CD8-positive, alpha-beta memory T cell (primary cell): Measurements from ENCODE around the gene PRICKLE3. TPM values are rescaled to one million over a fixed set of nuclear protein-coding genes. Genes with fewer than 3 reads are reported as not detected.

ENCODE experiments used
- CTCF ChIA-PET: fragments of 350-600 bp; sonication (Branson Sonifier 250); formaldehyde crosslinking; loops from one replicate; lab custom pipeline; 2021; ENCODE audit warnings: antibody characterized with exemption; lab: Charles Lee
- POLR2A ChIA-PET: fragments of 350-600 bp; sonication (Branson Sonifier 250); formaldehyde crosslinking; loops from one replicate; lab custom pipeline; 2021; ENCODE audit warnings: antibody characterized with exemption; lab: Charles Lee
- DNase-seq, 5 donors: peaks; one replicate each; pipeline versions ENCODE4 v3.0.0 to v3.0.0-alpha.2; 2020 to 2022; ENCODE audit warnings: mixed read lengths in 1 of 5
- H3K27ac ChIP-seq: one replicate; pipeline ENCODE4 v1.7.0; 2013; ENCODE audit warnings: low read depth, mild to moderate bottlenecking, low read length, moderate library complexity
- H3K27me3 ChIP-seq: 2 replicates; pipeline ENCODE4 v1.7.0; 2013; ENCODE audit warnings: low read length, mild to moderate bottlenecking; ENCODE audit not compliant: insufficient read depth, poor library complexity, severe bottlenecking
- H3K36me3 ChIP-seq: 2 replicates; pipeline ENCODE4 v1.7.0; 2013; ENCODE audit warnings: mild to moderate bottlenecking, low read length, moderate library complexity; ENCODE audit not compliant: insufficient read depth
- H3K4me1 ChIP-seq: 2 replicates; pipeline ENCODE4 v1.7.0; 2013; ENCODE audit warnings: mild to moderate bottlenecking, low read length, moderate library complexity; ENCODE audit not compliant: insufficient read depth
- H3K4me3 ChIP-seq: 2 replicates; pipeline ENCODE4 v1.7.0; 2013; ENCODE audit warnings: mild to moderate bottlenecking, low read length
- H3K9me3 ChIP-seq: 2 replicates; pipeline ENCODE4 v1.7.0; 2013; ENCODE audit warnings: mild to moderate bottlenecking, low read length
- H3K27ac Mint-ChIP-seq, 8 donors: one replicate each; pipeline ENCODE4 v1.8.0; 2020 to 2021; ENCODE audit warnings: mixed read lengths in 8 of 8, mild to moderate bottlenecking in 6 of 8, inconsistent platforms in 3 of 8, moderate library complexity in 3 of 8
- H3K27me3 Mint-ChIP-seq, 2 donors: one replicate each; pipeline ENCODE4 v1.8.0; 2020 to 2021; ENCODE audit warnings: mixed read lengths in 2 of 2, mild to moderate bottlenecking in 1 of 2, moderate library complexity in 1 of 2
- H3K36me3 Mint-ChIP-seq, 3 donors: one replicate each; pipeline ENCODE4 v1.8.0; 2020 to 2021; ENCODE audit warnings: mixed read lengths in 3 of 3, inconsistent platforms in 1 of 3, mild to moderate bottlenecking in 1 of 3
- H3K4me1 Mint-ChIP-seq, 3 donors: one replicate each; pipeline ENCODE4 v1.8.0; 2020 to 2021; ENCODE audit warnings: mixed read lengths in 3 of 3, inconsistent platforms in 1 of 3, mild to moderate bottlenecking in 1 of 3
- H3K4me3 Mint-ChIP-seq, 7 donors: one replicate each; pipeline ENCODE4 v1.8.0; 2020 to 2021; ENCODE audit warnings: mixed read lengths in 7 of 7, mild to moderate bottlenecking in 6 of 7, moderate library complexity in 4 of 7, inconsistent platforms in 2 of 7
- H3K9me3 Mint-ChIP-seq, 5 donors: one replicate each; pipeline ENCODE4 v1.8.0; 2020 to 2022; ENCODE audit warnings: mixed read lengths in 5 of 5, mild to moderate bottlenecking in 3 of 5, moderate library complexity in 2 of 5, inconsistent platforms in 1 of 5
- polyA plus RNA-seq: library from polyadenylated mRNA; unstranded; fragments of 300-500 nt; fragmentation: Illumina TruSeq; gene quantifications from one replicate; pipeline ENCODE4 v1.2.3, GENCODE V29; 2021
- total RNA-seq, 2 experiments: library from RNA; stranded (reverse); gene quantifications; one replicate each; pipeline ENCODE4 v1.2.3, GENCODE V29; 2021

The PRICKLE3 gene
- total and polyA plus RNA-seq, 3 experiments from 2014 or later: 3.0 to 13.5 (median 13.3) TPM

DNA sequence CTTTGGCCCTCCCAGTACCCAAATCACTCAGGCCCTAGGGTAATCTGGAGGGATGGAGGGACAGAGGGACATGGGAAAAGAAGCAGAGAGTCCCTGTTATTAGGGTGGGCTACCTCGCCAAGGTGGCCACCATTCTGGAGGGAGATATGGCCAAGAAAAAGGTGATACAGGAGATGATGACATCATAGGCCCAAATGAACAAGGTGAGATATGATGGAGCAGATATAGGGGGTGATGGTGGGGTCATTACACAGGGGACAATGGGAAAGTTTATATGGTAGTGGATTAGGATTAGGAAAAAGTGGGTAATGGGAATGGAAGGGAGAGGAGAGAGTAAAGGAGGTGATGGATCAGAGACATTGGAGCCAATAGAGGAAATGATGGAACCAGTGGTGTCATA is 26.7 kb upstream of the PRICKLE3 start:
- Mint-ChIP-seq H3K36me3 (peaks cover 0 to 2% (median 0%) of the 10 kb centered on the region in 3 donors), H3K4me3 (no peak overlapping the region), H3K4me1 (no peaks in the 10 kb centered on the region), H3K27me3 (peaks cover 3 to 10% of the 10 kb centered on the region in 2 donors), H3K27ac (no peak overlapping the region), H3K9me3 (peaks cover 0 to 2% (median 0%) of the 10 kb centered on the region in 5 donors)
- no peak overlapping the region for H3K27ac ChIP-seq
- H3K4me3 ChIP-seq: no peak overlapping the region
- no peaks in the 10 kb centered on the region for H3K36me3 ChIP-seq
- no peak for DNase-seq
- H3K4me1 ChIP-seq: no peaks in the 10 kb centered on the region
- H3K9me3 ChIP-seq: no peaks in the 10 kb centered on the region
- no peaks in the 10 kb centered on the region for H3K27me3 ChIP-seq
- CTCF ChIA-PET: no interaction called here
- POLR2A ChIA-PET: no interaction called here

DNA sequence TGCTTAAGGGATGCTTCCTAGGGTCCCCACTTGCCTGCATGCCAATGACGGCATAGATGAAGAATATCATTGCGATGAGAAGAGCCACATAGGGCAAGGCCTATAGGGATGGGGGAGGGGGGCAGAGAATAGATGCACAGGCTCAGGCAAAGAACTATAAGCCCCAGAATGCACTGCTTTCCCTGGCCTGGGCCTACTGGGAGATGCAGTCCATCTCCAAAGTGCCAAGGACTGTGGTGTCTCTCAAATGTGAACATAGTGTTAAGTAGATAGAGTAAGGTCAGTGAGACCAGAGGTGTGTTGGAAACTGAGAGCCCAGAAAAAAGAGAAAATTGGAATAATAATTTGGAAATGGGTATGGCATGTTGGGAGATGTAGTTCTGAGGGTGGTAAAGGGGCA is 26.0 kb upstream of the PRICKLE3 start:
- H3K4me1 Mint-ChIP-seq: no peaks in the 10 kb centered on the region
- Histone ChIP-seq H3K27me3 (no peaks in the 10 kb centered on the region), H3K36me3 (no peaks in the 10 kb centered on the region), H3K9me3 (no peaks in the 10 kb centered on the region), H3K27ac (no peak overlapping the region), H3K4me3 (no peak overlapping the region), H3K4me1 (no peaks in the 10 kb centered on the region)
- H3K4me3 Mint-ChIP-seq: no peak overlapping the region
- H3K9me3 Mint-ChIP-seq: no peaks in the 10 kb centered on the region
- POLR2A ChIA-PET: no interaction called here
- H3K36me3 Mint-ChIP-seq: peaks cover 0 to 2% (median 0%) of the 10 kb centered on the region in 3 donors
- CTCF ChIA-PET: no interaction called here
- DNase-seq: no peak
- H3K27me3 Mint-ChIP-seq: peaks cover 3 to 10% of the 10 kb centered on the region in 2 donors
- H3K27ac Mint-ChIP-seq: no peak overlapping the region

DNA sequence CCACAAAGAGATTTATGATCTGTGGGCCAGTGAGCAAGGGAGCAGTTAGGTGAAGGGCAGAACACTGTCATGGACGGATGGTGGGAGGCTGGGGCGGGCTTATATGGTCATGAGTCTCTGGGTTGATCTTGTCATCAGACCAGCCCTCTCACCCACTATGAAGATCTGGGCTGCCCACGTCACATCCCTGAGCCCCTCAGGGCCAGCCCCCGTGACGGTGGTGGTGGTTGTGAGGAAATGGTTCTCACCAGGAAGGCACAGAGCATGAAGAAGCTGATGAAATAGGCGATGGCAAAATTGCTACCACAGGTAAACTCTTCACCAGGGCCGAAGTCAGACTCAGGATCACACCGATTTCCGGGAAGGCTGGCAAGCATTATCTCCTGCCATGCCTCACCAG is 24.9 kb upstream of the PRICKLE3 start:
- Mint-ChIP-seq H3K9me3 (no peaks in the 10 kb centered on the region), H3K36me3 (peaks cover 0 to 2% (median 0%) of the 10 kb centered on the region in 3 donors), H3K4me1 (no peaks in the 10 kb centered on the region), H3K27me3 (peaks cover 3 to 8% of the 10 kb centered on the region in 2 donors), H3K27ac (no peak overlapping the region), H3K4me3 (no peak overlapping the region)
- Histone ChIP-seq H3K9me3 (no peaks in the 10 kb centered on the region), H3K27me3 (no peaks in the 10 kb centered on the region), H3K27ac (no peak overlapping the region), H3K4me1 (no peaks in the 10 kb centered on the region), H3K36me3 (no peaks in the 10 kb centered on the region), H3K4me3 (no peak overlapping the region)
- DNase-seq: no peak
- ChIA-PET POLR2A (no interaction called here), CTCF (no interaction called here)

DNA sequence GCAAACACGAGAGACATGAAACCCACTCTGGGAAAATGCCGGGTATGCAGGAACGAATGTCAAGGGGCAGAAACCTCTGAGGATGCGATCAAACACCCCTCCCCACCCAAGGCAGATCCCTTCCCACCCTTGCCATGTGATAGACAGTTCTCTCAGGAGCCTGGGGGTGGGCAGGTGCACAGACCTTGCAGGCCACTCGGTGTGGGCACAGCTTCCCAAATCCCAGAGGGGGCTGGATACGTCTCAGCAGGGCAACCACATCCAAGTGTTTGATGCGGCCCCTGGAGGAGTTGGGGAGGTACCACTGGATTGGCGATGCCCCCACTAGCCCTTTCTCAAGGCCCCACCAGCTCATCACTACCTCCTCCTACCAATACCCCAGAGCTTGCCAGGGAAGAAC is 24.2 kb upstream of the PRICKLE3 start:
- no peak overlapping the region for H3K27ac ChIP-seq
- Mint-ChIP-seq H3K27ac (no peak overlapping the region), H3K27me3 (peaks cover 3 to 8% of the 10 kb centered on the region in 2 donors), H3K9me3 (no peaks in the 10 kb centered on the region), H3K4me1 (no peaks in the 10 kb centered on the region), H3K4me3 (no peak overlapping the region), H3K36me3 (peaks cover 0 to 2% (median 0%) of the 10 kb centered on the region in 3 donors)
- DNase-seq: no peak
- POLR2A ChIA-PET: no interaction called here
- no peaks in the 10 kb centered on the region for H3K27me3 ChIP-seq
- no peaks in the 10 kb centered on the region for H3K9me3 ChIP-seq
- CTCF ChIA-PET: no interaction called here
- H3K36me3 ChIP-seq: no peaks in the 10 kb centered on the region
- H3K4me3 ChIP-seq: no peak overlapping the region
- no peaks in the 10 kb centered on the region for H3K4me1 ChIP-seq

DNA sequence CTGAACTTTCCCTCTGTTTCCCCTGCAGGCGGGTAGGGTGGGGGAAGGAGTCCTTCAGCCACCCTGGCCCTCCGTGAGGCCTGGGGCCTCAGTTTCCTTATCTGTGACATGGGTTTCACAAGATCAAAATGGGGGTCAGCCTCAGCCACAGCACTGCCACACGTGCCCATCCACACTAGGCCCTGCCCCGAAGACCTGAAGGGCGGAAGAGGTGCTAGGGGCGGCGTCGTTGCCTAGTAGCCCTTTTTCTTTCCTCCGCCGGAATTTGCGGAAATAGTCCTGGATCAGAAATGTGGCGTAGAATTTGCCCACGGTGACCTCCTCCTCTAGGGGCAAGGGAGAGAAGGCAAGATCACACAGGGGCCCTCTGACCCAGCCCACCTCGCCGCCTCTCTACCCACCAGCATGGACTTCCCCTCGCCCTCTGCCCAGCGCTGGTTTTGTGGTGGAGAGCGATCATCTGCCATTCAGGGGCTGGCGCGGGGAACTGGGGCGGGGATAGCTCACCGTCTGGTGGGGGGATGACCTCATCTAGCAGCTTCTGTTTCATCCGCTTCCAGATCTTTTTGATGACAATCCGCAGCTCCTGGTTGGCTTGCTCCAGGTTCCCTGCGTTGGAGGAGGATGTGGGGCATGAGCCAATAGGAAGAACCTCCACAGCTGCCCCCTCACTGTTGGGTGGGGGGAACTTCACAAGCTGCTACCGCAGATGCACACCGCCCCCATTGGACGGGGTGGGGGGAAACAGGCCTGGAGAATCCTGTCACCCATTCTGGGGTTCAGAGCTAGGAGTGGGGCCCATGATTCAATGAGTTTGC is 23.5 kb upstream of the PRICKLE3 start:
- Mint-ChIP-seq H3K4me1 (no peaks in the 10 kb centered on the region), H3K27me3 (peaks cover 3 to 8% of the 10 kb centered on the region in 2 donors), H3K9me3 (no peaks in the 10 kb centered on the region), H3K4me3 (no peak overlapping the region), H3K27ac (no peak overlapping the region), H3K36me3 (peaks cover 0 to 2% (median 0%) of the 10 kb centered on the region in 3 donors)
- ChIA-PET CTCF (no interaction called here), POLR2A (no interaction called here)
- Histone ChIP-seq H3K4me3 (no peak overlapping the region), H3K27ac (no peak overlapping the region), H3K27me3 (no peaks in the 10 kb centered on the region), H3K36me3 (no peaks in the 10 kb centered on the region), H3K4me1 (no peaks in the 10 kb centered on the region), H3K9me3 (no peaks in the 10 kb centered on the region)
- DNase-seq: no peak

DNA sequence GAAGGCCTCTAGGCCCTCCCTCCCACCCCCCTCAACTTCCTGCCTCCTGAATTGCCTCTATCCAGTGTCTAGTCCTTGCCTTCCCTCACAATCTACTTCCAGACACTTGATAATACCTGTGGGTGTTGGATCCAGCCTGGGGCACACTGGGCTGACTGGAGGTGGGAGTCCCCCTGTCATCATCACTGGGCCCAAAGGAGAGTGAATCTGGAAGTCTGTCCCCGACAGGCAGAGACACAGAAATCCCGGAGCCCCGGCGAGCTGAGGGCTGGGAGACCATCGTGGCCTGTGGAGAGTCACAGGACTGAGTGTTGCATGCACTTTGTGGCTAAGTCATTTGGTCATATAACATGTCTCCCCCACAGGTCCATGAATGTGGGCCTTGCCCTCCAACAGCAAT is 22.2 kb upstream of the PRICKLE3 start:
- no peak overlapping the region for H3K4me3 Mint-ChIP-seq
- H3K36me3 Mint-ChIP-seq: peaks cover 0 to 1% (median 0%) of the 10 kb centered on the region in 3 donors
- no peak overlapping the region for H3K27ac Mint-ChIP-seq
- peaks cover 3 to 8% of the 10 kb centered on the region in 2 donors for H3K27me3 Mint-ChIP-seq
- CTCF ChIA-PET: interaction anchor here (1.2 kb wide), 1 partner anchor 16 kb away, joined by 3 read pairs; no protein-coding TSS in a partner anchor
- no peak for DNase-seq
- Histone ChIP-seq H3K27ac (no peak overlapping the region), H3K4me1 (no peaks in the 10 kb centered on the region), H3K9me3 (no peaks in the 10 kb centered on the region), H3K36me3 (no peaks in the 10 kb centered on the region), H3K27me3 (no peaks in the 10 kb centered on the region), H3K4me3 (no peak overlapping the region)
- no peaks in the 10 kb centered on the region for H3K4me1 Mint-ChIP-seq
- POLR2A ChIA-PET: no interaction called here
- no peaks in the 10 kb centered on the region for H3K9me3 Mint-ChIP-seq

DNA sequence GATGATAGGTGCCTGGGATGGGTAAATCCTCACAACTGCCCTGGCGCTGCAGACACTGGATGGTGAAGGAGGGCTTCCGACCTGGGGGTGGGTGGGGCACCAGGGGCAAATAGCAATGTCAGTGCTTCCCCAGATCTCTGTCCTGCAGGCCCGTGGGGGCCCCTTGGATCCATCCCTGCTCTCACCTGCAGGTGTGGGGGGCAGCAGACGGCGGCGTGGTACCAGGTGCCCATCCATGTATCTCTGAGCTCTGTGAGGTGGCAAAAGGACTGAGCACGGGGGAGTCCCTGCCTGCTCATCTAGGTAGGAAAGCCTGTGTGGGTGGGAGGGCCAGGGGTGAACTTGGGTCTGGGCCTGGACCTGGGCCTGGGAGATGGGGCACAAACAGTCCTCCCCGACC is 20.4 kb upstream of the PRICKLE3 start:
- no peak for DNase-seq
- H3K27ac Mint-ChIP-seq: no peak overlapping the region
- Histone ChIP-seq H3K4me1 (no peaks in the 10 kb centered on the region), H3K36me3 (no peaks in the 10 kb centered on the region), H3K27ac (no peak overlapping the region), H3K27me3 (no peaks in the 10 kb centered on the region), H3K4me3 (no peak overlapping the region), H3K9me3 (no peaks in the 10 kb centered on the region)
- peaks cover 3 to 8% of the 10 kb centered on the region in 2 donors for H3K27me3 Mint-ChIP-seq
- no peaks in the 10 kb centered on the region for H3K9me3 Mint-ChIP-seq
- H3K4me3 Mint-ChIP-seq: no peak overlapping the region
- no peaks in the 10 kb centered on the region for H3K4me1 Mint-ChIP-seq
- CTCF ChIA-PET: no interaction called here
- POLR2A ChIA-PET: no interaction called here
- H3K36me3 Mint-ChIP-seq: no peaks in the 10 kb centered on the region

DNA sequence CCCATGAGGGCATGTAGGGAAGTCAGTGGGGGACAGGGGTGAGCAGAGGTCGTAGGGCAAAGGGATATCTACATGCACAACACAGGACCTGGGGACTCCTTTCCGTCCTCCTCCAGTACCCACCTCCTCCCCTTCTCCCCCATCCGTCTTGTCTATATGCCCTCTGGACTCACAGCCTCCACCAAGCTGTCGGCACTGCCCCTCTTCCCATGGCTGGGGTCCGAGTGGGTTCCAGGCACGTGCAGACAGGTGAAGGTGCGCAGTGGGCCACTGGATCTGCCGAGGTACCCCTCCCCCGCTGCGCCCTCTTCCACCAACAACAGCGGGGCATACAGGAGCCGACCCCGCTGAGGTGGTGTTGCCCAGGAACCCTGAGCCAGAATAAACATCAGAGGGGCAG is 19.3 kb upstream of the PRICKLE3 start:
- Mint-ChIP-seq H3K4me3 (no peak overlapping the region), H3K27me3 (peaks cover 0 to 5% of the 10 kb centered on the region in 2 donors), H3K4me1 (peaks cover 3 to 4% (median 3%) of the 10 kb centered on the region in 3 donors), H3K27ac (no peak overlapping the region), H3K9me3 (no peaks in the 10 kb centered on the region), H3K36me3 (no peaks in the 10 kb centered on the region)
- ChIA-PET CTCF (no interaction called here), POLR2A (no interaction called here)
- Histone ChIP-seq H3K4me3 (no peak overlapping the region), H3K27ac (no peak overlapping the region), H3K9me3 (no peaks in the 10 kb centered on the region), H3K27me3 (no peaks in the 10 kb centered on the region), H3K4me1 (no peaks in the 10 kb centered on the region), H3K36me3 (no peaks in the 10 kb centered on the region)
- no peak for DNase-seq
